GM12873 (cell line): Measurements from ENCODE around the gene TMEM131L.

ENCODE experiments used
- CTCF ChIP-seq: IDR thresholded peaks from 2 replicates; pipeline ENCODE4 v1.5.1; 2012; ENCODE audit warnings: low read depth, mild to moderate bottlenecking, moderate library complexity, low read length, control low read depth; ENCODE audit not compliant: insufficient read depth; ENCODE audit errors: missing control alignments

TMEM131L gene

DNA sequence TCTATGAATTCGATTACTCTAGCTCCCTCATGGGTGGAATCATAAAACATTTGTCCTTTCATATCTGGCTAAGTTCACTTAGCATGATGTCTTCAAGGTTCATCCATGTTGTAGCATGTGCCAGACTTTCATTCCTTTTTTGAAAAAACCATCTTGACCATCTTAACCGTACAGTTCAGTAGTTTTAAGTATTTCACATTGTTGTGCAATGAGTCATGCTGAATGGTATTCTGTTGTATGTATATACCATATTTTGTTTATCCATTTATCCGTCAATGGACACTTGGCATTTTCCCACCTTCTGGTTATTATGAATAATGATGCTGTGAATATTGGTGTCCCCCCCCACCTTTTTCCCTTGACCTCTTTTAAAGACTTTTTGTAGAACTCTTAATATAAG is 145.5 kb downstream of the TMEM131L start:
- TF ChIP-seq CTCF: no peak

GRCh38 chr4:153612878-153613277 is 146.7 kb downstream of the TMEM131L start:
- TF ChIP-seq CTCF: no peak

DNA sequence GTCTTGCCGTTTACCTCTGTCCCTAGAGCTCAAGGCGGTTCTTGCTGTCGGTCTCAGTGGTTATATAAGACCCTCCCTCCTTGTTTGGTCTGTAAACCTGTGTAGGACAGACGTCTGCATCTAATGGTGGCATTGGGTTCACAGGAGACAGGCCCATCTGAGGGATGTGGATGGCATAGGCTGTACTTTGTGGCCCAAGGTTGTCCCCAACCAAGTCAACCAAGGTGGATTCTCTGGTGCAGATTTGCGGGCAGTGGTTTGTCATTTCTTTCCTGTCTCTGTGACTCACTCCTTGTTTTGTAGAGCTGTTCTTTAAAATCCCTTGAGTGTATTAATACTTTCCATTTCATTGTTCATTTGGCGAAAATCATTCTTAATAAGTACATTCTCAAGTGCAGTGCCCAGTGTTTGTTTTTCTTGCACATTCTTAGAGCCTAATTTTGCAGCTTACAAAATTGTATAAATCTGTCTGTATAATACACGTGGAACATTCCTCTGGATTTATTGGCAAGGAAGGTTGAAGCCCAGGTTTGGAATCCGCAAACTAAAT is 149.9 kb downstream of the TMEM131L start:
- TF ChIP-seq CTCF: no peak

- no peak for TF ChIP-seq CTCF
Measured at GRCh38 chr4:153618833-153619232, 152.7 kb downstream of the TMEM131L start.

GRCh38 chr4:153619811-153620210 is 153.7 kb downstream of the TMEM131L start:
- TF ChIP-seq CTCF: no peak

DNA sequence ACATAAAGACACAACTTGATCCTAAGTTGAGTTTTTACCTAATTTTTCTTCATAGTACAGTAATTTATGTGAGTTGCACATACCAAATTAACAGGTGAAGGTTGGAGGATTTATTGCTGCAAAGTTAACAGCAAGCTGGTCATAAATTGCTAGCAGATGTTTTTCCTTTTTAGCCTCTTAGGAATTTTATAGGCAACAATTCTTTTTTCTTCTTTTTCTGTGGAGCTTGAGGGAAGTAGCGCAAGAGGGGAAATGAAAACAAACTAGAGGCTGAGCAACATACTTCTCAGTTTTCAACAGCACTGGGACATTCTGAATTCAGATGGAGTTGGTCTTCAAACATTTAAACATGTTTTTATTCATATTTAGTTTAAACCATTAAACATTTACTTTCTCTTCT is 154.2 kb downstream of the TMEM131L start:
- TF ChIP-seq CTCF: no peak

DNA sequence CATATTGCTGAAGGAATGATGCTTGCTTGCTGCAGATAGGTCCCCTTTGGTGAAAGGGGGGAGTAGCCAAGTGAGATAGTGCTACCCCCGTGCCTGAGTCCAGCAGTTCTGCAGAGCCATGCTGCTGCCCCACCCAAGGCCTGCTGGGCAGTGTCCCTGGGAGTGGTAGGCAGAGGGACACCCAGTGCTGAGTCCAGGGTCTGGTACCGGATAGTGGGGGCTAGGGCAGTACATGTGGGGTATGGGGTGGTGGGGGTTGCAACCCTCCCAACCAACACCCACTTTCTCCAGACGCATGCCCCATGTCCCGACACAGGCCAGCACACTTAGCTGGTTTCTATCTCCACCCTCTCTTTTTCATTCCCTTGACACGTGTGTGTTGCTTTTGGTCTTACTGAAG is 155.9 kb downstream of the TMEM131L start:
- no peak for TF ChIP-seq CTCF

DNA sequence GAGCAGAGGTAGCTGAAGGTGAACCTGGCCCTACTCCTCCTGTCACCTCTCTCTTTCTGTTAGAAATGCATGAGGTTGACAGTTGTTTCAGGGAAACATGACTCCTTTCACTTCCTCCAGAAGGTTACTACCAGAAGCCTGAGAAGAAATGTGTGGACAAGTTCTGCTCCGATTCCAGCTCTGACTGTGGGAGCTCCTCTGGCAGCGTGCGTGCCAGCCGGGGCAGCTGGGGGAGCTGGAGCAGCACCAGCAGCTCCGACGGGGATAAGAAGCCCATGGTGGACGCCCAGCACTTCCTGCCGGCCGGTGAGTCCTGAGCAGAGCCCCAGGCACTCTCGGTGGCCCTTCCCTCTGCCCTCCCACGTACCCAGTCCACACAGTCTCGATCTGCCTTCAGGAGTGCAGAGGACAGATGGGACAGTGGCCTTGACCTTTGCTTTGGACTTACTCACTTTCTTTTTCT is 156.6 kb downstream of the TMEM131L start:
- TF ChIP-seq CTCF: no peak
